AML-193 (cell line): ENCODE results near the gene TRPM4.
"Not testable (repeated sequence)": the region's sequence is repeated elsewhere in the genome, so short reads cannot be mapped to it uniquely, and the experiment has no call there.

Source experiments
- DNase-seq, 2 experiments: peaks; one replicate each; lab custom pipeline; 2025; lab: John Stamatoyannopoulos, UW

The TRPM4 gene

GRCh38 chr19:49151267-49152118 lies 6.1 kb upstream of the TRPM4 start:
- DNase-seq, result no peak

- no peak for DNase-seq
Observed at GRCh38 chr19:49152119-49152550, 5.5 kb upstream of the TRPM4 start.

- no peak for DNase-seq
Observed at GRCh38 chr19:49153167-49153809, 4.3 kb upstream of the TRPM4 start.

- no peak for DNase-seq
Observed at GRCh38 chr19:49154279-49154678, 3.3 kb upstream of the TRPM4 start.

GRCh38 chr19:49155005-49155819 lies 2.4 kb upstream of the TRPM4 start, which contains the start of gene HRC:
Gene HRC, minus strand, starts transcription at chr19:49155396. Its CDS starts 159 bp downstream, at chr19:49155237.
- no peak for DNase-seq

GRCh38 chr19:49155820-49156346 lies 1.7 kb upstream of the TRPM4 start:
- no peak for DNase-seq

GRCh38 chr19:49160450-49161189 lies 3.0 kb downstream of the TRPM4 start:
- no peak for DNase-seq

GRCh38 chr19:49161987-49162386 lies 4.4 kb downstream of the TRPM4 start:
- DNase-seq, result no peak

- DNase-seq, result no peak
Observed at GRCh38 chr19:49165111-49165750, 7.6 kb downstream of the TRPM4 start.

- no peak for DNase-seq
Observed at GRCh38 chr19:49165865-49166301, 8.3 kb downstream of the TRPM4 start.

GRCh38 chr19:49167857-49168409 lies 10.3 kb downstream of the TRPM4 start:
- DNase-seq, result no peak

- DNase-seq, result no peak
Observed at GRCh38 chr19:49168421-49168820, 10.8 kb downstream of the TRPM4 start.

GRCh38 chr19:49173198-49173597 lies 15.6 kb downstream of the TRPM4 start:
- DNase-seq, result no peak

- DNase-seq, result no peak
Observed at GRCh38 chr19:49180659-49181058, 23.1 kb downstream of the TRPM4 start.

GRCh38 chr19:49182010-49182847 lies 24.6 kb downstream of the TRPM4 start:
- not testable (repeated sequence) for DNase-seq

GRCh38 chr19:49182848-49183375 lies 25.3 kb downstream of the TRPM4 start:
- no peak for DNase-seq

- no peak for DNase-seq
Observed at GRCh38 chr19:49186108-49186507, 28.5 kb downstream of the TRPM4 start.

GRCh38 chr19:49188626-49189200 lies 31.1 kb downstream of the TRPM4 start:
- no peak for DNase-seq

GRCh38 chr19:49189259-49189658 lies 31.7 kb downstream of the TRPM4 start:
- DNase-seq, result no peak
